ENCODE data around the gene KDF1.
"Not testable (repeated sequence)": the region's sequence is repeated elsewhere in the genome, so short reads cannot be mapped to it uniquely, and the experiment has no call there.

KDF1 gene

GRCh38 chr1:26953374-26953773, 6.9 kb downstream of the KDF1 start:
- no peak for DNase-seq

GRCh38 chr1:26951821-26952497, 8.3 kb downstream of the KDF1 start:
- no peak for DNase-seq

GRCh38 chr1:26951216-26951615, 9.1 kb downstream of the KDF1 start:
- DNase-seq = no peak

GRCh38 chr1:26950602-26951001, 9.7 kb downstream of the KDF1 start:
- no peak for DNase-seq

GRCh38 chr1:26949926-26950319, 10.3 kb downstream of the KDF1 start:
- no peak for DNase-seq

GRCh38 chr1:26949266-26949925, 10.9 kb downstream of the KDF1 start:
- no peak for DNase-seq

- not testable (repeated sequence) for DNase-seq
These were observed 11.6 kb downstream of the KDF1 start for GRCh38 chr1:26948725-26949057.

GRCh38 chr1:26946270-26946669, 14.0 kb downstream of the KDF1 start:
- no peak for DNase-seq

GRCh38 chr1:26945728-26946127, 14.5 kb downstream of the KDF1 start:
- DNase-seq = no peak

GRCh38 chr1:26945138-26945537, 15.1 kb downstream of the KDF1 start:
- DNase-seq = no peak

- no peak for DNase-seq
These were observed 17.6 kb downstream of the KDF1 start for GRCh38 chr1:26942656-26943055.

GRCh38 chr1:26941311-26941710, 19.0 kb downstream of the KDF1 start:
- DNase-seq = no peak

- DNase-seq = no peak
These were observed 21.6 kb downstream of the KDF1 start for GRCh38 chr1:26938659-26939025.

GRCh38 chr1:26938004-26938658, 22.1 kb downstream of the KDF1 start:
- no peak for DNase-seq

- DNase-seq = no peak
These were observed 23.4 kb downstream of the KDF1 start for GRCh38 chr1:26936823-26937222.

GRCh38 chr1:26932531-26932930, 27.7 kb downstream of the KDF1 start:
- DNase-seq = no peak

- no peak for DNase-seq
These were observed 36.6 kb downstream of the KDF1 start for GRCh38 chr1:26923711-26924110.

- DNase-seq = no peak
These were observed 37.4 kb downstream of the KDF1 start for GRCh38 chr1:26922901-26923300.

GRCh38 chr1:26922431-26922729, 37.9 kb downstream of the KDF1 start:
- DNase-seq = no peak

GRCh38 chr1:26921540-26922430, 38.5 kb downstream of the KDF1 start, which contains the start of gene NUDC:
NUDC (plus strand) TSS chr1:26921743; CDS start chr1:26921849, 106 bp downstream.
- peak; percentile 95 for DNase-seq

GRCh38 chr1:26921126-26921539, 39.1 kb downstream of the KDF1 start:
- DNase-seq = no peak

GRCh38 chr1:26915204-26915842, 44.9 kb downstream of the KDF1 start:
- no peak for DNase-seq

Measured in retina (tissue), 1 donor.